ENCODE results near the gene ZBTB7C. TPM values are rescaled to one million over a fixed set of nuclear protein-coding genes. Genes with fewer than 3 reads are reported as not detected.
A peak's percentile ranks its signal among the peaks of the same experiment; 100 is the strongest.

Gene ZBTB7C
- total RNA-seq, 1 experiment from 2014 or later, result not detected

GRCh38 chr18:48134609-48135008 is 274.6 kb downstream of the ZBTB7C start:
- no TSS peak for BruUV-seq (replicated peaks)
- H3K9me3 Mint-ChIP-seq (ENCODE audit: low read depth, unreplicated experiment), result no peaks in the 10 kb centered on the region
- CTCF ChIA-PET, result no interaction called here
- H3K4me1 Mint-ChIP-seq (ENCODE audit: low read depth, unreplicated experiment), result peaks cover 9% of the 10 kb centered on the region
- no peak overlapping the region for H3K27ac Mint-ChIP-seq (ENCODE audit: unreplicated experiment)
- H3K27me3 Mint-ChIP-seq (ENCODE audit: unreplicated experiment), result peaks cover 92% of the 10 kb centered on the region
- H3K4me3 Mint-ChIP-seq (ENCODE audit: low read depth, unreplicated experiment), result no peak overlapping the region
- intact Hi-C loops (cut with micrococcal nuclease; ENCODE audit: unreplicated experiment), result no loop called here
- no peak for DNase-seq
- no peak for TF ChIP-seq CTCF (IDR thresholded peaks at IDR 0.05; ENCODE audit: unreplicated experiment)
- H3K36me3 Mint-ChIP-seq (ENCODE audit: insufficient read depth, unreplicated experiment), result no peaks in the 10 kb centered on the region

GRCh38 chr18:48133671-48134251 is 275.4 kb downstream of the ZBTB7C start:
- intact Hi-C loops (cut with micrococcal nuclease; ENCODE audit: unreplicated experiment), result no loop called here
- CTCF ChIA-PET, result interaction anchor here (0.7 kb wide), 4 partner anchors 9 to 507 kb away, joined by 3 to 6 read pairs (median 4); no protein-coding TSS in a partner anchor
- Mint-ChIP-seq H3K4me1 (ENCODE audit: low read depth, unreplicated experiment) (peaks cover 9% of the 10 kb centered on the region), H3K4me3 (ENCODE audit: low read depth, unreplicated experiment) (no peak overlapping the region), H3K36me3 (ENCODE audit: insufficient read depth, unreplicated experiment) (no peaks in the 10 kb centered on the region), H3K9me3 (ENCODE audit: low read depth, unreplicated experiment) (no peaks in the 10 kb centered on the region), H3K27me3 (ENCODE audit: unreplicated experiment) (peaks cover 92% of the 10 kb centered on the region), H3K27ac (ENCODE audit: unreplicated experiment) (no peak overlapping the region)
- BruUV-seq (replicated peaks), result no TSS peak
- TF ChIP-seq CTCF (IDR thresholded peaks at IDR 0.05; ENCODE audit: unreplicated experiment), result no peak
- DNase-seq, result peak; percentile 24

GRCh38 chr18:48132797-48133655 is 276.2 kb downstream of the ZBTB7C start:
- no peak for TF ChIP-seq CTCF (IDR thresholded peaks at IDR 0.05; ENCODE audit: unreplicated experiment)
- Mint-ChIP-seq H3K4me3 (ENCODE audit: low read depth, unreplicated experiment) (no peak overlapping the region), H3K36me3 (ENCODE audit: insufficient read depth, unreplicated experiment) (no peaks in the 10 kb centered on the region), H3K4me1 (ENCODE audit: low read depth, unreplicated experiment) (peaks cover 9% of the 10 kb centered on the region), H3K27me3 (ENCODE audit: unreplicated experiment) (peaks cover 92% of the 10 kb centered on the region), H3K9me3 (ENCODE audit: low read depth, unreplicated experiment) (no peaks in the 10 kb centered on the region), H3K27ac (ENCODE audit: unreplicated experiment) (no peak overlapping the region)
- BruUV-seq (replicated peaks), result no TSS peak
- intact Hi-C loops (cut with micrococcal nuclease; ENCODE audit: unreplicated experiment), result no loop called here
- no peak for DNase-seq
- CTCF ChIA-PET, result interaction anchor here (0.7 kb wide), 4 partner anchors 9 to 507 kb away, joined by 3 to 6 read pairs (median 4); no protein-coding TSS in a partner anchor

GRCh38 chr18:48131042-48131441 is 278.1 kb downstream of the ZBTB7C start:
- peaks cover 9% of the 10 kb centered on the region for H3K4me1 Mint-ChIP-seq (ENCODE audit: low read depth, unreplicated experiment)
- H3K9me3 Mint-ChIP-seq (ENCODE audit: low read depth, unreplicated experiment), result no peaks in the 10 kb centered on the region
- CTCF ChIA-PET, result no interaction called here
- TF ChIP-seq CTCF (IDR thresholded peaks at IDR 0.05; ENCODE audit: unreplicated experiment), result no peak
- intact Hi-C loops (cut with micrococcal nuclease; ENCODE audit: unreplicated experiment), result no loop called here
- no peaks in the 10 kb centered on the region for H3K36me3 Mint-ChIP-seq (ENCODE audit: insufficient read depth, unreplicated experiment)
- no TSS peak for BruUV-seq (replicated peaks)
- no peak overlapping the region for H3K4me3 Mint-ChIP-seq (ENCODE audit: low read depth, unreplicated experiment)
- no peak overlapping the region for H3K27ac Mint-ChIP-seq (ENCODE audit: unreplicated experiment)
- H3K27me3 Mint-ChIP-seq (ENCODE audit: unreplicated experiment), result peaks cover 92% of the 10 kb centered on the region
- no peak for DNase-seq

Measured in Calu3 (cell line).